HepG2 (cell line): ENCODE data around the gene DHCR7. TPM values are rescaled to one million over a fixed set of nuclear protein-coding genes. Genes with fewer than 3 reads are reported as not detected.

Source experiments
- ATAC-seq: fragments of 200-7000 bp; cut with Tn5 transposase; 3 replicates; pipeline ENCODE4 v1.9.1; 2020; ENCODE audit warnings: mild to moderate bottlenecking, moderate library complexity
- BruUV-seq: library from RNA; stranded (reverse); fragments of 400-500 nt; replicated peaks from 2 replicates; lab custom pipeline; 2021; lab: Mats Ljungman, UMichigan
- CTCF ChIA-PET: fragments of 300-600 bp; formaldehyde crosslinking; extraction: SDS; loops from one replicate; lab custom pipeline; 2021; ENCODE audit warnings: low total read pairs, inconsistent platforms, low intra/inter-chr PET ratio; lab: Yijun Ruan, JAX
- POLR2A ChIA-PET: fragments of 350-600 bp; sonication (Branson Sonifier 250); formaldehyde crosslinking; loops from one replicate; lab custom pipeline; 2020; ENCODE audit warnings: antibody characterized with exemption, inconsistent platforms; lab: Yijun Ruan, JAX
- DNase-seq: peaks from one replicate; pipeline ENCODE4 v3.0.0-alpha.2; 2015; ENCODE audit warnings: low spot score
- FAIRE-seq: peaks from 3 replicates; lab custom pipeline; 2011; peaks lifted over from hg19 to GRCh38; lab: Jason Lieb, UNC
- H2AFZ ChIP-seq: one replicate; pipeline ENCODE4 v1.6.1; 2011; ENCODE audit warnings: low read length, inconsistent platforms
- H3K27ac ChIP-seq: fragments of 300-600 bp; 3 replicates; pipeline ENCODE4 v1.8.0; 2011; ENCODE audit warnings: mixed run types, mild to moderate bottlenecking, mixed read lengths, low read length, inconsistent platforms; ENCODE audit not compliant: insufficient read depth; ENCODE audit errors: extremely low read length
- H3K27me3 ChIP-seq, 2 experiments: fragments of 200-600 bp in 1 of 2; 2 replicates in 1 of 2; 3 replicates in 1 of 2; pipeline versions ENCODE4 v1.6.0 to v1.8.0; 2011; ENCODE audit warnings: low read length in 2 of 2, mild to moderate bottlenecking in 2 of 2, moderate library complexity in 2 of 2, inconsistent platforms in 1 of 2; ENCODE audit not compliant: insufficient read depth in 2 of 2, control insufficient read depth in 1 of 2
- H3K36me3 ChIP-seq, 2 experiments: fragments of 200-600 bp in 1 of 2; replicated peaks in 1 of 2; 2 replicates in 1 of 2; 3 replicates in 1 of 2; pipeline versions ENCODE4 v1.5.1 to v1.8.0; 2011; ENCODE audit warnings: low read length in 2 of 2, inconsistent platforms in 1 of 2; ENCODE audit not compliant: insufficient read depth in 2 of 2, control insufficient read depth in 1 of 2
- H3K4me1 ChIP-seq: 2 replicates; pipeline ENCODE4 v1.5.1; 2012; ENCODE audit warnings: low read length, inconsistent platforms; ENCODE audit not compliant: insufficient read depth
- H3K4me2 ChIP-seq: 2 replicates; pipeline ENCODE4 v1.6.0; 2011; ENCODE audit warnings: low read depth, low read length, inconsistent platforms
- H3K4me3 ChIP-seq, 3 experiments: fragments of 200-600 bp in 1 of 3; sonication (generic), shearing (Covaris generic) in 1 of 3; replicated peaks in 1 of 3; 2 replicates each; pipeline ENCODE4 v1.5.1; 2011 to 2016; ENCODE audit warnings: low read length in 3 of 3, inconsistent platforms in 2 of 3, low read depth in 2 of 3, mild to moderate bottlenecking in 2 of 3, control low read depth in 1 of 3, mixed read lengths in 1 of 3; ENCODE audit not compliant: insufficient read depth in 1 of 3
- H3K79me2 ChIP-seq: one replicate; pipeline ENCODE4 v1.6.1; 2011; ENCODE audit warnings: low read length, inconsistent platforms; ENCODE audit not compliant: insufficient read depth
- H3K9ac ChIP-seq: 2 replicates; pipeline ENCODE4 v1.6.0; 2011; ENCODE audit warnings: mild to moderate bottlenecking, low read depth, low read length, inconsistent platforms; ENCODE audit not compliant: insufficient read depth
- H3K9me3 ChIP-seq: 2 replicates; pipeline ENCODE4 v1.5.1; 2012; ENCODE audit warnings: mild to moderate bottlenecking, low read length
- H4K20me1 ChIP-seq: 2 replicates; pipeline ENCODE4 v1.6.0; 2011; ENCODE audit warnings: inconsistent platforms, mild to moderate bottlenecking, low read length, moderate library complexity; ENCODE audit not compliant: insufficient read depth
- DNMT3B ChIP-seq: conservative IDR thresholded peaks from 2 replicates; pipeline ENCODE4 v1.6.1; 2016; ENCODE audit warnings: missing biosample characterization, control low read depth
- HDAC1 ChIP-seq: sonication (generic); formaldehyde crosslinking; IDR thresholded peaks from 2 replicates; pipeline ENCODE4 v1.5.1; 2020; ENCODE audit warnings: mild to moderate bottlenecking, missing genetic modification reagents
- JUNB ChIP-seq: sonication (generic); formaldehyde crosslinking; IDR thresholded peaks from 2 replicates; pipeline ENCODE4 v1.8.0; 2022; ENCODE audit warnings: missing genetic modification reagents, mild to moderate bottlenecking, borderline replicate concordance
- SRF ChIP-seq: IDR thresholded peaks from 2 replicates; pipeline ENCODE4 v1.6.1; 2011; ENCODE audit warnings: mild to moderate bottlenecking, low read depth, low read length, moderate library complexity
- ZNF350 ChIP-seq: sonication (generic); formaldehyde crosslinking; IDR thresholded peaks from 2 replicates; pipeline ENCODE4 v1.4.0; 2020; ENCODE audit warnings: mild to moderate bottlenecking, low read depth, missing genetic modification reagents, borderline replicate concordance
- ZNF543 ChIP-seq: sonication (generic); formaldehyde crosslinking; IDR thresholded peaks from 2 replicates; pipeline ENCODE4 v1.4.0; 2020; ENCODE audit warnings: mild to moderate bottlenecking, missing genetic modification reagents
- ZNF615 ChIP-seq: sonication (generic); formaldehyde crosslinking; IDR thresholded peaks from 2 replicates; pipeline ENCODE4 v1.5.0; 2020; ENCODE audit warnings: mild to moderate bottlenecking, missing genetic modification reagents, borderline replicate concordance
- ZNF780A ChIP-seq: sonication (generic); formaldehyde crosslinking; IDR thresholded peaks from 2 replicates; pipeline ENCODE4 v1.8.0; 2022; ENCODE audit warnings: mild to moderate bottlenecking, missing genetic modification reagents, moderate library complexity
- WGBS: methylation state at CpG from one replicate; pipeline ENCODE4 v1.1.6; 2017; ENCODE audit warnings: low lambda C conversion rate; 5-methylcytosine and 5-hydroxymethylcytosine counted together
- in situ Hi-C: cut with HindIII; loops from 2 replicates; pipeline ENCODE4 v1.10.0; 2017; ENCODE audit warnings: low pct_unique_long_range_greater_than_20kb; ENCODE audit not compliant: extremely low pct_ligation_motif_present
- intact Hi-C: fragments of 100-400 bp; cut with micrococcal nuclease; formaldehyde crosslinking; loops from one replicate; pipeline ENCODE4 v1.10.0; 2022; ENCODE audit not compliant: unreplicated experiment
- polyA plus RNA-seq, 8 experiments: library from polyadenylated mRNA; depleted of rRNA in 3 of 8; stranded (reverse) in 7 of 8; unstranded in 1 of 8; fragments of >200 nt; fragmentation: Illumina TruSeq in 4 of 8; extraction: Trizol in 4 of 8; gene quantifications; 2 replicates each; pipeline versions ENCODE4 v1.2.1 to v1.2.3, GENCODE V29; 2011 to 2016; ENCODE audit warnings: low read depth in 4 of 8, missing spikeins in 1 of 8, mixed read lengths in 1 of 8; ENCODE audit not compliant: insufficient read depth in 1 of 8
- total RNA-seq, 5 experiments: library from RNA; depleted of rRNA; stranded (reverse); fragments of >200 nt; fragmentation: Illumina TruSeq; extraction: Trizol; gene quantifications; 2 replicates each; pipeline ENCODE4 v1.2.3, GENCODE V29; 2016; ENCODE audit warnings: low read depth in 1 of 5
- TF ChIP-seq, protein P1 (sequence below): sonication (generic); formaldehyde crosslinking; IDR thresholded peaks from 2 replicates; pipeline ENCODE4 v1.4.0; 2020; ENCODE audit warnings: missing genetic modification reagents
- TF ChIP-seq, protein P2 (sequence below): sonication (generic); formaldehyde crosslinking; IDR thresholded peaks from 2 replicates; pipeline ENCODE4 v1.4.0; 2020; ENCODE audit warnings: missing genetic modification reagents, borderline replicate concordance

DHCR7 gene
- total and polyA plus RNA-seq, 2 of the 13 experiments (the other 11 are each of a cell fraction or from before 2014, with no cell fraction given) = 96.0 to 143 TPM

DNA sequence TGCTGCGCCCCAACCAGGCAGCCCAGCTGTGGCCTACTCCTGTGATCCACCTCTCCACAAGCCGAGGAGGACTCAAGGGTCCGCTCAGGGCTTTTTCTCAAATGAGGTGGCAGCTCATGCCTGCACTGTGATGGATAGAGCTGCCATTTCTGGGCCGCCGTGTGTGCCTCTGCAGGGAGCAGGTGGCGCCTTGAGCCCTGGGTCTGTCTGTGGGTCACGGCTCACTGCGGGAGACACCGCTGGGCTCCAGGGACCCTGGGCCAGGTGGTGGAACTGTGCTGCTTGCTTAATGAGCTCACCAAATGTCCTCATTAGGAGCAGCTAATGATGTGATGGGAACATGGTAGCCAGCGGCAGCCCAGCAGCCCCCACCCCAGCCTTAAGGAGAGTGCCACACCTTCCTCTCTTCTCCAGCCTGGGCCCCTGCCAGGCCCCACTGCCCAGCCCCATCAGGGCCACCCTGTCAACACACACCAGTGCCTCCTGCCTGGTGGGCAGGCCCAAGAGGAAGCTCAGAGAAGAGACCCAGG is 50.8 kb downstream of the DHCR7 start:
- H4K20me1 ChIP-seq = no peaks in the 10 kb centered on the region; the same call in 1 of the 2 replicates
- H3K27me3 ChIP-seq = peaks cover 9 to 69% of the 10 kb centered on the region in 2 experiments
- H3K9me3 ChIP-seq = no peaks in the 10 kb centered on the region
- no peak overlapping the region for H3K4me2 ChIP-seq
- in situ Hi-C loops = no loop called here
- no peak overlapping the region for H3K4me3 ChIP-seq
- FAIRE-seq = no peak
- DNase-seq = no peak
- H3K36me3 ChIP-seq = no peaks in the 10 kb centered on the region
- CTCF ChIA-PET = no interaction called here
- no peak overlapping the region for H2AFZ ChIP-seq
- ATAC-seq = no peak
- no peak overlapping the region for H3K9ac ChIP-seq
- no peak overlapping the region for H3K27ac ChIP-seq
- TF ChIP-seq, protein P1, sequence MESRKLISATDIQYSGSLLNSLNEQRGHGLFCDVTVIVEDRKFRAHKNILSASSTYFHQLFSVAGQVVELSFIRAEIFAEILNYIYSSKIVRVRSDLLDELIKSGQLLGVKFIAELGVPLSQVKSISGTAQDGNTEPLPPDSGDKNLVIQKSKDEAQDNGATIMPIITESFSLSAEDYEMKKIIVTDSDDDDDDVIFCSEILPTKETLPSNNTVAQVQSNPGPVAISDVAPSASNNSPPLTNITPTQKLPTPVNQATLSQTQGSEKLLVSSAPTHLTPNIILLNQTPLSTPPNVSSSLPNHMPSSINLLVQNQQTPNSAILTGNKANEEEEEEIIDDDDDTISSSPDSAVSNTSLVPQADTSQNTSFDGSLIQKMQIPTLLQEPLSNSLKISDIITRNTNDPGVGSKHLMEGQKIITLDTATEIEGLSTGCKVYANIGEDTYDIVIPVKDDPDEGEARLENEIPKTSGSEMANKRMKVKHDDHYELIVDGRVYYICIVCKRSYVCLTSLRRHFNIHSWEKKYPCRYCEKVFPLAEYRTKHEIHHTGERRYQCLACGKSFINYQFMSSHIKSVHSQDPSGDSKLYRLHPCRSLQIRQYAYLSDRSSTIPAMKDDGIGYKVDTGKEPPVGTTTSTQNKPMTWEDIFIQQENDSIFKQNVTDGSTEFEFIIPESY (CRISPR knock-in tag) = no peak
- no peak for TF ChIP-seq ZNF543 (CRISPR knock-in tag)
- no peak for TF ChIP-seq HDAC1
- TF ChIP-seq DNMT3B (CRISPR knock-in tag) = no peak
- no peak for TF ChIP-seq JUNB
- TF ChIP-seq, protein P2, sequence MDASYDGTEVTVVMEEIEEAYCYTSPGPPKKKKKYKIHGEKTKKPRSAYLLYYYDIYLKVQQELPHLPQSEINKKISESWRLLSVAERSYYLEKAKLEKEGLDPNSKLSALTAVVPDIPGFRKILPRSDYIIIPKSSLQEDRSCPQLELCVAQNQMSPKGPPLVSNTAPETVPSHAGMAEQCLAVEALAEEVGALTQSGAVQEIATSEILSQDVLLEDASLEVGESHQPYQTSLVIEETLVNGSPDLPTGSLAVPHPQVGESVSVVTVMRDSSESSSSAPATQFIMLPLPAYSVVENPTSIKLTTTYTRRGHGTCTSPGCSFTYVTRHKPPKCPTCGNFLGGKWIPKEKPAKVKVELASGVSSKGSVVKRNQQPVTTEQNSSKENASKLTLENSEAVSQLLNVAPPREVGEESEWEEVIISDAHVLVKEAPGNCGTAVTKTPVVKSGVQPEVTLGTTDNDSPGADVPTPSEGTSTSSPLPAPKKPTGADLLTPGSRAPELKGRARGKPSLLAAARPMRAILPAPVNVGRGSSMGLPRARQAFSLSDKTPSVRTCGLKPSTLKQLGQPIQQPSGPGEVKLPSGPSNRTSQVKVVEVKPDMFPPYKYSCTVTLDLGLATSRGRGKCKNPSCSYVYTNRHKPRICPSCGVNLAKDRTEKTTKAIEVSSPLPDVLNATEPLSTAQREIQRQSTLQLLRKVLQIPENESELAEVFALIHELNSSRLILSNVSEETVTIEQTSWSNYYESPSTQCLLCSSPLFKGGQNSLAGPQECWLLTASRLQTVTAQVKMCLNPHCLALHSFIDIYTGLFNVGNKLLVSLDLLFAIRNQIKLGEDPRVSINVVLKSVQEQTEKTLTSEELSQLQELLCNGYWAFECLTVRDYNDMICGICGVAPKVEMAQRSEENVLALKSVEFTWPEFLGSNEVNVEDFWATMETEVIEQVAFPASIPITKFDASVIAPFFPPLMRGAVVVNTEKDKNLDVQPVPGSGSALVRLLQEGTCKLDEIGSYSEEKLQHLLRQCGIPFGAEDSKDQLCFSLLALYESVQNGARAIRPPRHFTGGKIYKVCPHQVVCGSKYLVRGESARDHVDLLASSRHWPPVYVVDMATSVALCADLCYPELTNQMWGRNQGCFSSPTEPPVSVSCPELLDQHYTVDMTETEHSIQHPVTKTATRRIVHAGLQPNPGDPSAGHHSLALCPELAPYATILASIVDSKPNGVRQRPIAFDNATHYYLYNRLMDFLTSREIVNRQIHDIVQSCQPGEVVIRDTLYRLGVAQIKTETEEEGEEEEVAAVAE = no peak
- TF ChIP-seq SRF = no peak
- TF ChIP-seq ZNF615 (CRISPR knock-in tag) = no peak
- TF ChIP-seq ZNF780A (CRISPR knock-in tag) = no peak
- no peak for TF ChIP-seq ZNF350 (CRISPR knock-in tag)
- TF ChIP-seq, all 625 proteins: peak for 0
- Histone ChIP-seq H3K4me1 (peaks cover 20% of the 10 kb centered on the region), H3K79me2 (no peaks in the 10 kb centered on the region)
- intact Hi-C loops = no loop called here
- 42% methylated on average over 4 of the region's 10 CpGs for WGBS
- POLR2A ChIA-PET = no interaction called here
- BruUV-seq = no TSS peak
